GM18951 (cell line): ENCODE data around the gene PTPN21.

ENCODE experiments used
- POLR2A ChIP-seq: IDR thresholded peaks from 4 replicates; pipeline ENCODE4 v1.6.1; 2011; ENCODE audit warnings: mild to moderate bottlenecking; ENCODE audit not compliant: insufficient read length, insufficient read depth; ENCODE audit errors: extremely low read depth
- in situ Hi-C: fragments of 300-500 bp; cut with MboI; formaldehyde crosslinking; loops from one replicate; pipeline ENCODE4 v1.12.0; 2022; ENCODE audit warnings: low sequenced_read_pairs, mixed read lengths, inconsistent platforms; ENCODE audit not compliant: unreplicated experiment

Gene PTPN21

DNA sequence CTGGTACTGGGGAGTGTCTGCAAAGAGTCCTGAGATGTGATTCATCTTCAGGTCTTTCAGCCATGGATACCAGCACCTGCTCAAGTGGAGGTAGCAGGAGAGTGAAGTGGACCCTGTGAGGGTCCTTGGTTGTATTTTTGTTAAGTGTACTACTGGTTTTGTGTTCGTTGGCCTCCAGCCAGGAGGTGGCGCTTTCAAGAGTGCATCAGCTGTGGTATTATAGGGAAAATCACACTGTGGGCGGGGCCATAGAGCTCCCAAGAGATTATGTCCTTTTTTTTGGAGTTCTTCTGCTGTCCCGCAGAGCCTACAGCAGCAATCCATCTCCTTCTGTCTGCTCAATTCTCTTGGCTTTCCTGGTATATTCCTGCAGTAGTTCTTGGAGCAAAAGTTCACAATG, 102.6 kb downstream of the PTPN21 start:
- in situ Hi-C loops = no loop called here
- no peak for TF ChIP-seq POLR2A

DNA sequence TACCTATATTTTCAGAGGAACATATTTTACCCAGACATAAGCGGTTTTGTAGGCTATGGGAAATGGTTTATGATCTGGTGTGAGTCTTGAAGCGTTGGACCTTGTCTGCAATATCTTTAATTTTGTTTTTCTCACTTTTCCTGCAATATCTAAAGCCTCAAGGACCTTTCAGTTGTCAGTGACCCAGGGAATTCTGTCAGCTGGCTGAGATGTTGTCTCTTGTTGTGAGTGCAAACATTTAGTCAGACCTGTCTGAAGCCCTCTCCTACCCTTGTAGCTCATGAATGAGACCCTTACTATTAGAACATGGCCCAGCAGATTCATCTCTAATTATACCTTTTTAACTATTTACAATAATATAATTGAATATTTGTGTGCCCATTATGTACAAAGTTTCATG, 115.7 kb downstream of the PTPN21 start:
- no peak for TF ChIP-seq POLR2A
- in situ Hi-C loops = no loop called here

DNA sequence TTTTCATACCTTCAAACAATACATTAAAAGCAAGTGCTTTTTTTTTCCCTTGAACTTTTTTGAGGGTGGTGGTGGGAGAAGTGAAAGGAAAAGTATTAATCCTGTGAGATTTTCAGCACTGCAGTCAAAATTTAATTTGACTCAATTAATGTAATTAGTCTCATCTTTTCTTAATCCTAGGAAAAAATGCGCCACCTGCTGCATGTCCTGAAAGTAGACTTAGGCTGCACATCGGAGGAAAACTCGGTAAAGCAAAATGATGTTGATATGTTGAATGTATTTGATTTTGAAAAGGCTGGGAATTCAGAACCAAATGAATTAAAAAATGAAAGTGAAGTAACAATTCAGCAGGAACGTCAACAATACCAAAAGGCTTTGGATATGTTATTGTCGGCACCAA, 117.1 kb downstream of the PTPN21 start:
- in situ Hi-C loops = no loop called here
- TF ChIP-seq POLR2A = no peak

DNA sequence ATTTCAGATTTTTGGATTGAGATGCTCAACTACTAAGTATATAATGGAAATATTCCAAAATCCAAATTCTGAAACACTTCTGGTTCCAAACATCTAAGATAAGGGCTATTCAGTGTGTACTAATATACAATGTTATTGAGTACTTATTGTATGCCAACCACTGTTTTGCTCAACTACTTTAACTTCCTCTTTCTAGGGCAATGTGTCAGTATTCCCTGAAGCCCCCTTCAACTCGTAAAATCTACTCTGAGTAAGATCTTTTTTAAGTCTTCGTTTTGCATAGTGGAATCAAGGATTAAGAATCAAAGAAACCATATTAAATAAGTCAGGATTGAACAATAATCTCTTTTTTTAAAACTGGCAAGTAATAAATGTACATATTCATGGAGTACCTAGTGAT, 123.8 kb downstream of the PTPN21 start:
- TF ChIP-seq POLR2A = no peak
- in situ Hi-C loops = no loop called here

DNA sequence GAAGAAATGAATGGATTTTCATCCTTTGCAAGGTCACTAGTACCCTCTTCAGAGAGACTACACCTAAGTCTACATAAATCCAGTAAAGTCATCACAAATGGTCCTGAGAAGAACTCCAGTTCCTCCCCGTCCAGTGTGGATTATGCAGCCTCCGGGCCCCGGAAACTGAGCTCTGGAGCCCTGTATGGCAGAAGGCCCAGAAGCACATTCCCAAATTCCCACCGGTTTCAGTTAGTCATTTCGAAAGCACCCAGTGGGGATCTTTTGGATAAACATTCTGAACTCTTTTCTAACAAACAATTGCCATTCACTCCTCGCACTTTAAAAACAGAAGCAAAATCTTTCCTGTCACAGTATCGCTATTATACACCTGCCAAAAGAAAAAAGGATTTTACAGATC, 128.5 kb downstream of the PTPN21 start:
- in situ Hi-C loops = no loop called here
- TF ChIP-seq POLR2A = no peak

DNA sequence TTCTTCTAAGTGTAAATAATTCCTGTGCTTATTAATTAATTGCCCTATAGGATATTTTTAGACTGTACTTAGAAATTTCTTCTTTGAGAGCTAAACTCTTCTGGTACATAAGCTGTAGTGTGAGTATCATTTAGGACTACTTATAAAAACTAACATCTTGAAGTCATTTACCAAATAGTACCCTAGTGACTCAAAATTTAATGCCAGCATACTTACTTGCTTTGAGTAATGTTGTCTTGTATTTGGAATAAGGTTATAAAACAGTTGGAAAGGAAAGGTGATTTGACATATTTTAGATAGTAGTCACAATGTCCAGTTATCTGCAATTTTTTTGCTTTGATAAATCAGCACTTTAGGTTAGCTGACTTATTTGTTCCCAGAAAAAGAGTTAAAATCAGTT, 130.2 kb downstream of the PTPN21 start:
- in situ Hi-C loops = no loop called here
- TF ChIP-seq POLR2A = no peak

DNA sequence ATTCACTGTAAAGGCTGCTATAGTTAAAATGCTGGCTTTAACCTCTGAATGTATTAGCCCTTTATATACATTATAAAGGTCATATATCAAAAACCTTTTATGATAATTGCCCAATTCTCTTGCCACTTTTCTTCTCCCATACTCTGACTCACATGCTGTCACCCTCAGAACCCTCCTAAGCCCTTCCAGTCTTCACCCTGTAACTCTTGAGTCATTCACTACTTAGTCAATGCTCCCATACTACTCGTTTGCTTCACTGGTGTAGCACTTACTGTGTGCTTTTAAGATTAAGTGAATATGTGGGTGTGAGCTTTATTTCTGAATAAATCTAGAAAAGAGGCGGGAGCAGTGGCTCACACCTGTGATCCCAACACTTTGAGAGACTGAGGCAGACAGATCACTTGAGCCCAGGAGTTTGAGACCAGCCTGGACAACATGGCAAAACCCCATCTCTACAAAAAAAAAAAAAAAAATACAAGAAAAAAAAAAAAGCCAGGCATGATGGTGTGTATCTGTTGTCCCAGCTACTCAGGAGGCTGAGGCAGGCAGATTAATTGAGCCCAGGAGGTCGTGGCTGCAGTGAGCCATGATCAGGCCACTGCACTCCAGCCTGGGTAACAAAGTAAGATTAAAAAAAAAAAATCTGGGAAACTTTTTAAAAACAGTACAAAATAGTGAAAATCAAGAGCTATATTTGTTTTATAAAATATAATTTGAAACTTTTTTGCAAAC, 131.7 kb downstream of the PTPN21 start:
- in situ Hi-C loops = no loop called here
- TF ChIP-seq POLR2A = no peak

DNA sequence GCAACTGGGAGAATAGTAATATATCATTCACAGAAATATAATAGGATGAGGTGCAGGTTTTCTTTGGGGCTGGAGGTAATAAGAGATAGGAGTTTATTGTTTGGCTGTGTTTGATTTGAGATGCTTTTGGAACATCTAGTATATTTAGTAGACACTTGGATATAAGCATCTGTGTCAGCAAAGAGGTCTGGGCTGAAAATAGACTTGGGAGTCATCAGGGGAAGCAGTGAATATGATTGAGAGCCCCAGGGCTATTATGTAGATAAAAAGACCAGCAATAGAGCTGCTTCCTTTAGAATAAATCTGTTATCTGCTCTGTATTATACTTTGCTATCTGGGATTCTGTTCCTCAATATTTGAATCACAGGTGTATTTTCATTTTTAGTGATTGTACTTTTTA, 132.8 kb downstream of the PTPN21 start:
- in situ Hi-C loops = no loop called here
- TF ChIP-seq POLR2A = no peak

DNA sequence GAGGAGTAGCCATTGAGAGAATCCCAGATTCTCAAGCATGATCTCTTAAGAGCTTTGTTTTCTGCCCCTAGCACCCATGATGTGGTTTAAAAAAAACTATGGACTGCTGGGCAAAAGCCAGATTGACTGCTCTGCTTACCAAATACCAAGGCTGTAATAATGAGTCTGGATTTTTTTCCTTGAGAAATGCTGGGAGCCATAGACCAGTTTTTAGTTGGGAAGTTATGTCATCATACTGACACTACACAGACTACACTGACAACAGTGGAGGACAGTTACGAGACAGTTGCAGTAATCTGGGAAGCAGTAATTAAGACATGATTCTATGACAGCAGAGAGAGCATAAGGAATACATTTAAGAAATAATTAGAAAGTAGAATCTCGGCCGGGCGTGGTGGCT, 133.5 kb downstream of the PTPN21 start:
- in situ Hi-C loops = no loop called here
- no peak for TF ChIP-seq POLR2A

DNA sequence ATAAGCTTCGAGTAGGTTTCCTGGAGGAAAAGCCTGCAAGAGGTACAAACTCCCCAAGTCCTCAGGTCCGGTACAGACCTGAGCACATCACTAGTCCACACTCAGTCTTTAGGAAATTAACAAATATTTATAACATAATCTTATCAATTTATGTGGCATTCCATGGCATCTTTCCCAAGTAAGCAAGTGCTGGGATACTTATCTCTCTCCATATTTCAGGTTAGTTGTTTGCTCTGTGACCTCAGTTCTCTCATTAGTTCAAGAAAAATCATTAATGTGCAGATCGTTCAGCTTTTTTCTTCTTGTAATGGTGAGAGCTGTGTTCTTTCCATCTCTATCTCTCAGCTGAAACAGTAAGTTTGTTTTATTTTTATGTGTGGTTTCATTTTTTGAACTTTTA, 134.6 kb downstream of the PTPN21 start:
- TF ChIP-seq POLR2A = no peak
- in situ Hi-C loops = no loop called here

DNA sequence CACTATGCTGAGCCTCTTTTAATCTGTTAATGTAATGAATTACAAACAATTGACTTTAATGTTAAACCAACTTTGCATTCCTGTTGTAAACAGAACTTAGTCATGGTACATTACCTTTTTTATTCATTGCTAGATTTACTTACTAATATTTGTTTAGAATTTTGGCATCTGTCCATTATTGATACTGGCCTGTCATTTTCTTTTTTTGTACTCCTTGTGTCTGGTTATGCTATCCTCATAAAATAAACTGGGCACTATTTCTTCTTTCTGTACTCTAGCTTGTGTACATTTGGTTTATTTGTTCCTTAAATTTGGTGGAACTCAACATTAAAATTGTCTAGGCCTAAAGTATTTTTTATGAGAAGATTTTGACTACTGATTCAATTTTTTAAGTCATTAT, 137.2 kb downstream of the PTPN21 start:
- in situ Hi-C loops = no loop called here

More for the DNA sequence above, 137.2 kb downstream of the PTPN21 start:
- TF ChIP-seq POLR2A = no peak
